ENCODE results near the gene MRO.

GRCh38 chr18:50796495-50796894 is 23.3 kb downstream of the MRO start:
- no peak for TF ChIP-seq CTCF (IDR thresholded peaks at IDR 0.05)
- no peak for TF ChIP-seq POLR2A (IDR thresholded peaks at IDR 0.05)

All from thyroid gland (tissue), 4 donors.